ENCODE measurements around the gene ZKSCAN8.

The ZKSCAN8 gene

GRCh38 chr6:28206527-28206926 is 64.8 kb downstream of the ZKSCAN8 start:
- DNase-seq = no peak

GRCh38 chr6:28206928-28207509 is 65.3 kb downstream of the ZKSCAN8 start:
- DNase-seq = no peak

GRCh38 chr6:28207510-28208110 is 65.9 kb downstream of the ZKSCAN8 start:
- peak; percentile 69 for DNase-seq

- DNase-seq = peak; percentile 67
Observed at GRCh38 chr6:28208111-28208659, 66.5 kb downstream of the ZKSCAN8 start.

Measured in right kidney (tissue), 1 donor.